ENCODE measurements around the gene SNX25. TPM values are rescaled to one million over a fixed set of nuclear protein-coding genes. Genes with fewer than 3 reads are reported as not detected.

The SNX25 gene
- total and polyA plus RNA-seq, 2 of the 13 experiments (the other 11 are each of a cell fraction or from before 2014, with no cell fraction given), result 23.4 to 23.5 TPM

DNA sequence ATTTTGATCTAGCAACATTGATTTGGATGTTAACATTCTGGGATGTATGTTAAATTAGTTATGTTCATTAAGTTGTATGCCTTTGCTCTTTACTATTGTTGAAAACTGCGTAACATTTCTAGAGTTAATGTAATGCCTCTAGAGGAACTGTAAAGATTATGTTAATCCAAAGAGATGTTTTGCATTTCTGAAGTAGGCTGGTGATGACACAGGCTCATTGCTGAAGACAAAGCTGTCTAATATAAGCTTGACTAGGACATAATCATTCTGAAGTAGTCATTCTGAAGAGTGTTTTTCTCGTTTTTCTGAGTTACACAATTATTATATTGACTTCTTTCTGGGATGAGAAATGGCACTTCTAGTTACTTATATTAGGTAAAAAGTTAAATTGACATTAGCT, 113.4 kb downstream of the SNX25 start:
- Histone ChIP-seq H4K20me1 (ENCODE audit: insufficient read depth, low read length) (no peaks in the 10 kb centered on the region), H2AFZ (ENCODE audit: low read length) (no peak overlapping the region), H3K9ac (ENCODE audit: insufficient read depth, low read depth, low read length) (no peak overlapping the region), H3K79me2 (ENCODE audit: insufficient read depth, low read length) (no peaks in the 10 kb centered on the region), H3K9me3 (ENCODE audit: low read length) (no peaks in the 10 kb centered on the region), H3K27me3 (ENCODE audit: control insufficient read depth in 1 of 2, insufficient read depth in 2 of 2, low read length in 2 of 2) (no peaks in the 10 kb centered on the region; a peak in 1 of 5 replicates), H3K4me1 (ENCODE audit: insufficient read depth, low read length) (peaks cover 9% of the 10 kb centered on the region), H3K4me2 (ENCODE audit: low read depth, low read length) (no peak overlapping the region), H3K36me3 (replicated peaks in 1 of 2; ENCODE audit: control insufficient read depth in 1 of 2, insufficient read depth in 2 of 2, low read length in 2 of 2) (peaks cover 0 to 6% of the 10 kb centered on the region in 2 experiments; a peak in 2 of 5 replicates), H3K27ac (ENCODE audit: extremely low read length, insufficient read depth, low read length) (no peak overlapping the region), H3K4me3 (replicated peaks in 1 of 3; ENCODE audit: insufficient read depth in 1 of 3, low read depth in 2 of 3, low read length in 3 of 3) (no peak overlapping the region)
- ChIA-PET CTCF (ENCODE audit: low intra/inter-chr PET ratio, low total read pairs) (no interaction called here), POLR2A (no interaction called here)
- TF ChIP-seq HOXA7 (CRISPR knock-in tag; IDR thresholded peaks at IDR 0.05), result no peak
- TF ChIP-seq SMC3 (IDR thresholded peaks at IDR 0.05; ENCODE audit: low read length), result no peak
- TF ChIP-seq ZNF251 (CRISPR knock-in tag; IDR thresholded peaks at IDR 0.05), result no peak
- TF ChIP-seq FOXA1 (IDR thresholded peaks at IDR 0.05), result no peak
- no peak for TF ChIP-seq FOXA1 (CRISPR knock-in tag; IDR thresholded peaks at IDR 0.05)
- TF ChIP-seq ZNF431 (CRISPR knock-in tag; IDR thresholded peaks at IDR 0.05; ENCODE audit: borderline replicate concordance, low read depth), result no peak
- TF ChIP-seq PAF1 (CRISPR knock-in tag; IDR thresholded peaks at IDR 0.05), result no peak
- TF ChIP-seq, protein P1, sequence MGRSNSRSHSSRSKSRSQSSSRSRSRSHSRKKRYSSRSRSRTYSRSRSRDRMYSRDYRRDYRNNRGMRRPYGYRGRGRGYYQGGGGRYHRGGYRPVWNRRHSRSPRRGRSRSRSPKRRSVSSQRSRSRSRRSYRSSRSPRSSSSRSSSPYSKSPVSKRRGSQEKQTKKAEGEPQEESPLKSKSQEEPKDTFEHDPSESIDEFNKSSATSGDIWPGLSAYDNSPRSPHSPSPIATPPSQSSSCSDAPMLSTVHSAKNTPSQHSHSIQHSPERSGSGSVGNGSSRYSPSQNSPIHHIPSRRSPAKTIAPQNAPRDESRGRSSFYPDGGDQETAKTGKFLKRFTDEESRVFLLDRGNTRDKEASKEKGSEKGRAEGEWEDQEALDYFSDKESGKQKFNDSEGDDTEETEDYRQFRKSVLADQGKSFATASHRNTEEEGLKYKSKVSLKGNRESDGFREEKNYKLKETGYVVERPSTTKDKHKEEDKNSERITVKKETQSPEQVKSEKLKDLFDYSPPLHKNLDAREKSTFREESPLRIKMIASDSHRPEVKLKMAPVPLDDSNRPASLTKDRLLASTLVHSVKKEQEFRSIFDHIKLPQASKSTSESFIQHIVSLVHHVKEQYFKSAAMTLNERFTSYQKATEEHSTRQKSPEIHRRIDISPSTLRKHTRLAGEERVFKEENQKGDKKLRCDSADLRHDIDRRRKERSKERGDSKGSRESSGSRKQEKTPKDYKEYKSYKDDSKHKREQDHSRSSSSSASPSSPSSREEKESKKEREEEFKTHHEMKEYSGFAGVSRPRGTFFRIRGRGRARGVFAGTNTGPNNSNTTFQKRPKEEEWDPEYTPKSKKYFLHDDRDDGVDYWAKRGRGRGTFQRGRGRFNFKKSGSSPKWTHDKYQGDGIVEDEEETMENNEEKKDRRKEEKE (IDR thresholded peaks at IDR 0.05), result no peak
- no peak for TF ChIP-seq ZFP37 (CRISPR knock-in tag; IDR thresholded peaks at IDR 0.05; ENCODE audit: borderline replicate concordance)
- TF ChIP-seq TCF7 (IDR thresholded peaks at IDR 0.05; ENCODE audit: low read depth), result no peak
- no peak for TF ChIP-seq ZNF891 (CRISPR knock-in tag; IDR thresholded peaks at IDR 0.05)
- BruUV-seq (replicated peaks), result no TSS peak
- in situ Hi-C loops (cut with HindIII; ENCODE audit: extremely low pct_ligation_motif_present, low pct_unique_long_range_greater_than_20kb), result no loop called here
- intact Hi-C loops (cut with micrococcal nuclease; ENCODE audit: unreplicated experiment), result no loop called here
- 92% methylated on average over 2 of the region's 2 CpGs for whole genome bisulfite sequencing (ENCODE audit: low lambda C conversion rate)
- FAIRE-seq, result no peak
- ATAC-seq, result no peak
- DNase-seq (ENCODE audit: low spot score), result no peak
